KOPT-K1 (cell line): ENCODE results near the gene LSP1.
"Not testable (repeated sequence)": the region's sequence is repeated elsewhere in the genome, so short reads cannot be mapped to it uniquely, and the experiment has no call there.

Source experiments
- H3K27ac ChIP-seq: fragments of 200-600 bp; sonication (generic); 2 replicates; pipeline ENCODE4 v1.5.1; 2016; ENCODE audit warnings: antibody characterized with exemption, mild to moderate bottlenecking, low read depth, low read length; ENCODE audit not compliant: poor library complexity, severe bottlenecking
- H3K36me3 ChIP-seq: fragments of 200-600 bp; sonication (generic); 2 replicates; pipeline ENCODE4 v1.5.1; 2017; ENCODE audit warnings: antibody characterized with exemption, mild to moderate bottlenecking, low read length, moderate library complexity; ENCODE audit not compliant: insufficient read depth
- H3K9me3 ChIP-seq: fragments of 200-600 bp; sonication (generic); 2 replicates; pipeline ENCODE4 v1.5.1; 2017; ENCODE audit warnings: antibody characterized with exemption, low read length, mild to moderate bottlenecking; ENCODE audit not compliant: insufficient read depth, poor library complexity, severe bottlenecking

The LSP1 gene

GRCh38 chr11:1879342-1879940 lies 26.6 kb downstream of the LSP1 start:
- H3K36me3 ChIP-seq = peaks cover 9% of the 10 kb centered on the region; the same call in 1 of the 2 replicates
- H3K27ac ChIP-seq = no peak overlapping the region
- no peaks in the 10 kb centered on the region for H3K9me3 ChIP-seq

- no peaks in the 10 kb centered on the region for H3K9me3 ChIP-seq
- no peak overlapping the region for H3K27ac ChIP-seq
- H3K36me3 ChIP-seq = peaks cover 16% of the 10 kb centered on the region
Measured at GRCh38 chr11:1879941-1880720, 27.2 kb downstream of the LSP1 start.

GRCh38 chr11:1880746-1881441 lies 28.0 kb downstream of the LSP1 start:
- Histone ChIP-seq H3K27ac (no peak overlapping the region), H3K9me3 (no peaks in the 10 kb centered on the region), H3K36me3 (peaks cover 24% of the 10 kb centered on the region)

DNA sequence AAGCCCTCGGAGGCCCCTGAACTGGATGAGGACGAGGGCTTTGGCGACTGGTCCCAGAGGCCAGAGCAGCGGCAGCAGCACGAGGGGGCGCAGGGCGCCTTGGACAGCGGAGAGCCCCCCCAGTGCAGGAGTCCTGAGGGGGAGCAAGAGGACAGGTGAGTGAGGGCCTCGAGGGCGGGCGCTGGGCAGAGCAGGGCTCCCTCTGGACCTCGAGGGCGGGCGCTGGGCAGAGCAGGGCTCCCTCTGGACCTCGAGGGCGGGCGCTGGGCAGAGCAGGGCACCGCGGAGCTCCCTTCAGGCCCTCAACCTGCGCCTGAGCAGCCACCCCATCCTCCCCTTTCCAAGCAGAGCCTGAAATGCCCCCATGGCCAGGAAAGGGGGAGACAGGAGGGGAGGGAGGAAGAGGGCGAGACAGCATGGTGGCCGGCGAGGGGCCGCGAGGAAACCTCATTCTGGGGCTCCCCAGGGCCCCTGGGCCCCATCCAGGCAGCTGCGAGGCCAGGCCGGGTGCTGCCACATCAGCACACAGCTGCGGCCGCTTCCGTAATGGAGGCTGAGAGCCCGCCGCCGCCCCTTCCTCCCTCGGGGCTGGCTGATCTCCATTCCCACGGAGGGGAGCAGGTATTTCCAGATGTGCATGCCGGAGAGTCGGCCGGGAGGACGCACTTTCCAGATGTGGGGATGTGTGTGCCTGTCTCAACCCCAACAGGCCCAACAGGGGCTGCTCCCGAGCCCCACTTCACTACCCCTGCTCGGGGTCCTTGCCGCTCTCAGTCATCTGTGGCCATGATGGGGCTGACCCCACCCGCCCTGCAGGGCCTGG lies 28.8 kb downstream of the LSP1 start:
- Histone ChIP-seq H3K36me3 (peaks cover 31% of the 10 kb centered on the region), H3K27ac (no peak overlapping the region), H3K9me3 (no peaks in the 10 kb centered on the region)

- peaks cover 33% of the 10 kb centered on the region for H3K36me3 ChIP-seq
- H3K9me3 ChIP-seq = no peaks in the 10 kb centered on the region
- H3K27ac ChIP-seq = peak overlapping the region; percentile 20
Measured at GRCh38 chr11:1882265-1883238, 29.7 kb downstream of the LSP1 start.

DNA sequence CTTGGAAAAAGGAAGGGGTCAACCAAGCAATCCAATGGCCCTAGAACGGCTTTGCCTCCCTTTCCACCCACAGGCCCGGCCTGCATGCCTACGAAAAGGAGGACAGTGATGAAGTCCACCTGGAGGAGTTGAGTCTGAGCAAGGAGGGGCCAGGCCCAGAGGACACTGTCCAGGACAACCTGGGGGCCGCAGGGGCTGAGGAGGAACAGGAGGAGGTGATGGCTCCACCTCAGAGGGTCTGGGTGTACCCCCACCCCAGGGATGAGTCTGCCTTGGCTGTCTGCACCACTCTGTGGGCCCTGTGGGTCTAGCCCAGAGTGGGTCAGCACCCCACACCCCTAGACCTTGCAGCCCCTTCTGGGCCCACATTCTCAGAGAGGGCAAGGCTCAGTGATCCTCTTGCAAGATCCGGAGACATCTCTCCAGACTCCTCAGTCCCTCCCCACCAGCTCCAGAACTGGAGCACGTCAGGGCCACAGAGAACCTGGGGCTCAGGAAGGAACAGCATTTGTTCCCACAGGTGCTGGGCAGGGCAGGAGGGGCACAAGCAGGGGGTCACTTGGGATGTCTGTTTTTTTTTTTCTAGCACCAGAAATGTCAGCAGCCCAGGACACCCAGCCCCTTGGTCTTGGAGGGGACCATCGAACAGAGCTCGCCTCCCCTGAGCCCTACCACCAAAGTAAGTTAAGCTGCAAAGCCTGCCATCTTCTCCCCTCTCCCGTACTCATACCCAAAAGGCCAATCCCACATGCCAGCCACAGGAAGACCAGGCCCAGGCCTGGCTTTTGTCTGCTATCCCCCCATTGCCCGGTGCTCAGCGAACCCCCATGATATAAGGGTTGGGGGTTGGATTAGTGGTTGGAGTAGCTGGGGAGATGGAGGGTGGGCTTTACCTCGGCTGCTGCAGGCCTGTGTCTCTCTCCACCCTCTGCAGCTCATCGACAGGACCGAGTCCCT lies 30.7 kb downstream of the LSP1 start:
- H3K36me3 ChIP-seq = peaks cover 33% of the 10 kb centered on the region
- no peaks in the 10 kb centered on the region for H3K9me3 ChIP-seq
- H3K27ac ChIP-seq = no peak overlapping the region

- Histone ChIP-seq H3K9me3 (no peaks in the 10 kb centered on the region), H3K36me3 (peaks cover 33% of the 10 kb centered on the region), H3K27ac (no peak overlapping the region)
Measured at GRCh38 chr11:1884303-1884700, 31.4 kb downstream of the LSP1 start.

- peaks cover 33% of the 10 kb centered on the region for H3K36me3 ChIP-seq
- not testable (repeated sequence) for H3K9me3 ChIP-seq, H3K27ac ChIP-seq
Measured at GRCh38 chr11:1886551-1886950, 33.7 kb downstream of the LSP1 start.

- Histone ChIP-seq H3K9me3 (no peaks in the 10 kb centered on the region), H3K27ac (peak overlapping the region; percentile 98), H3K36me3 (peaks cover 33% of the 10 kb centered on the region)
Measured at GRCh38 chr11:1887451-1888346, 34.8 kb downstream of the LSP1 start.

DNA sequence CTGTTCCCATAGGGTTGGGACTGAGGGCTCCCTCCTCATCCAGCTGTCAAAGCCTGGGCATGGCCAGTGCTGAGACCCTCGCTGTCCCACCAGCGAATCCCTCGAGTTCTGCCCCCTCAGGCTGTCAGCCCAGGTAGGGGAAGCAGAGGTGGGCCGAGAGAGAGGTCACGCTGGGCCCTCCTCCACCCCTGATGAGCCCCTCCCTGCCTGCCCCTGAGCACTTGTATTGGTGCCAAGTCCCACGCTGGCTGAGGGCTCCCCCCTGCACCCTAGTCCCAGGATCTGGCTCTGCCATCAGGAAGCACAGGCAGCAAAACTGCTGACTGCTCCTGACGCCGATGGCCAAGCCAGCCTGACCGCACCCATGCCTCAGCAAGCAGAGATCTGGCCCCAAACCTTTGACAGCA lies 35.5 kb downstream of the LSP1 start:
- no peaks in the 10 kb centered on the region for H3K9me3 ChIP-seq
- H3K36me3 ChIP-seq = peaks cover 33% of the 10 kb centered on the region
- peak overlapping the region; percentile 98 for H3K27ac ChIP-seq

- Histone ChIP-seq H3K27ac (peak overlapping the region; percentile 98), H3K36me3 (peaks cover 29% of the 10 kb centered on the region), H3K9me3 (no peaks in the 10 kb centered on the region)
Measured at GRCh38 chr11:1888811-1889210, 35.9 kb downstream of the LSP1 start.

GRCh38 chr11:1889224-1889930 lies 36.5 kb downstream of the LSP1 start:
- H3K9me3 ChIP-seq = no peaks in the 10 kb centered on the region
- peak overlapping the region; percentile 98 for H3K27ac ChIP-seq
- H3K36me3 ChIP-seq = peaks cover 24% of the 10 kb centered on the region
